Ovary (tissue), 9 donors: ENCODE results near the gene HPS6. TPM values are rescaled to one million over a fixed set of nuclear protein-coding genes. Genes with fewer than 3 reads are reported as not detected.
"Not testable (repeated sequence)": the region's sequence is repeated elsewhere in the genome, so short reads cannot be mapped to it uniquely, and the experiment has no call there.

Experiments used
- DNase-seq, 5 donors: peaks; one replicate each; pipeline ENCODE4 v3.0.0-alpha.2; 2019 to 2020
- H3K27ac ChIP-seq, 2 donors: fragments of 200-600 bp; one replicate each; pipeline versions ENCODE4 v1.5.1 to v1.8.0; 2019 to 2022
- H3K27me3 ChIP-seq: fragments of 200-600 bp; one replicate; pipeline ENCODE4 v1.8.0; 2022
- H3K36me3 ChIP-seq: fragments of 200-600 bp; sonication (generic); one replicate; pipeline ENCODE4 v1.5.1; 2019
- H3K4me1 ChIP-seq: one replicate; pipeline ENCODE4 v1.8.1; 2013; ENCODE audit warnings: mild to moderate bottlenecking, moderate library complexity; ENCODE audit not compliant: insufficient read depth
- H3K4me3 ChIP-seq: fragments of 200-600 bp; sonication (generic); one replicate; pipeline ENCODE4 v1.5.1; 2017
- H3K9me3 ChIP-seq, 2 donors: fragments of 200-600 bp in 1 of 2; sonication (generic) in 1 of 2; one replicate each; pipeline versions ENCODE4 v1.5.1 to v1.8.1; 2013 to 2019; ENCODE audit warnings: mild to moderate bottlenecking in 1 of 2, moderate library complexity in 1 of 2
- EP300 ChIP-seq: sonication (generic); formaldehyde crosslinking; IDR thresholded peaks from one replicate; pipeline ENCODE4 v1.6.1; 2017; ENCODE audit warnings: antibody characterized with exemption
- POLR2A ChIP-seq: fragments of 450-650 bp; IDR thresholded peaks from one replicate; pipeline ENCODE4 v1.6.1; 2017; ENCODE audit warnings: antibody characterized with exemption, mild to moderate bottlenecking, moderate library complexity
- WGBS, 3 donors: extraction: QIAGEN DNeasy Blood & Tissue Kit in 1 of 3; methylation state at CpG; one replicate each; pipeline versions ENCODE4 v1.1.5 to v1.1.7; 2013 to 2017; 5-methylcytosine and 5-hydroxymethylcytosine counted together
- intact Hi-C, 4 donors: fragments of 100-400 bp; cut with DNase I; formaldehyde crosslinking; loops; one replicate each; pipeline versions ENCODE4 v1.11.0 to v1.15.1; 2022 to 2023
- polyA plus RNA-seq, 2 donors: library from polyadenylated mRNA; stranded (reverse); fragments of 200-250 nt in 1 of 2; fragments of 350-450 nt in 1 of 2; fragmentation: Illumina TruSeq in 1 of 2; extraction: RNeasy Lipid Tissue Mini Kit (QIAGEN cat#74804) in 1 of 2; gene quantifications; one replicate each; pipeline ENCODE4 v1.2.3, GENCODE V29; 2013 to 2014
- total RNA-seq, 7 donors: library from RNA; depleted of rRNA in 2 of 7; stranded (reverse); fragments of >200 nt in 2 of 7; fragmentation: NEBNext Ultra II Directional in 3 of 7; extraction: Animal tissue kit (Norgen Biotek cat#: 25700) in 3 of 7; gene quantifications; one replicate each; pipeline versions ENCODE4 v1.1.0 to v1.2.4, GENCODE V29; 2016 to 2023
- TF ChIP-seq, protein P1 (sequence below), 3 donors: fragments of 450-650 bp in 2 of 3; fragments of 200-600 bp in 1 of 3; IDR thresholded peaks; one replicate each; pipeline versions ENCODE4 v1.5.1 to v1.8.0; 2016 to 2022; ENCODE audit warnings: antibody characterized with exemption in 3 of 3, mild to moderate bottlenecking in 1 of 3
- donor health status: DM: no; HTN: no; CAD: no; lungs with moderate emphysema.
- donor health status: DM: no; HTN: no; CAD: no.
- donor health status: Bipolar disorder and iron deficiency.
- donor health status: DM: yes; HTN: yes; CAD: no.
- donor health status: DM: no; HTN: no; CAD: no.
- donor health status: DM: yes; HTN: yes; CAD: no.

Gene HPS6
- total and polyA plus RNA-seq, 9 donors: 2.6 to 20.9 (median 15.3) TPM

DNA sequence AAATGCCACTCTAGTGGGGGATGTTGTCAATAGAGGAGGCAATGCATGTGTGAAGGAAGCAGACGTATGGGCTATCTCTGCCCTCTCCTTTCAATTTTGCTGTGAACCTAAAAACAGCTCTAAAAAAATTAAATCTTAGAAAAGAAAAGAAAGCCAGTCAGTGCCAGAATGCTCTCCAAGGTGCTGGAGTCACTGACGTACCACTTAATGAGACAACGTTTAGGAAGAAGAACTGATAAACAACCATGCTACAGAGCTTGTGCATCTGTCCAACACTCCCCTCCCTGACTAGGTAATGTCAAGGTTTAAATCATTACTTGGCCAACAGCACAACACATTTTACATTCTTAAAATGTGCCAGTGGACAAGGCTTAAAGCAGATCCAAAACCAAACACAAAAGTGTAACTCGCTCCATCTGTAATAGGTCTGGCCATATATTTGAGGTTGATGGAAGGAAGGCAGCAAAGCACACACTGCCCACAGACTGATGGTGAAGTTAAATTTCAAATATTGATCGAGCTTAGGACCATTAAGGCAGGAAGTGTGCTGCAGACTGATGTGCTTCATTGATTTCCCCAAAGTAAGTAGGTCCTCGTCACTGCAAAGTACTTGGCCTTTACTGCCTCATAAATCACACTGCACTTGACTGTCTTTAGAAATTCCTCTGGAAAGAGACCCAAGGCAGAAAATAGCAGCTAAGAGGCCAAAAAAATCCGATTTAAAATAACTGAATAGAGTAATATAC lies 24.7 kb upstream of the HPS6 start:
- Histone ChIP-seq H3K4me3 (no peak overlapping the region), H3K27ac (no peak overlapping the region), H3K36me3 (no peaks in the 10 kb centered on the region), H3K9me3 (no peaks in the 10 kb centered on the region), H3K4me1 (peaks cover 1% of the 10 kb centered on the region), H3K27me3 (no peaks in the 10 kb centered on the region)
- intact Hi-C loops: no loop called here
- 50 to 56% (median 55%) methylated on average over 7 of the region's 7 CpGs for WGBS, 3 donors
- TF ChIP-seq POLR2A (no peak), EP300 (no peak)
- TF ChIP-seq, protein P1, sequence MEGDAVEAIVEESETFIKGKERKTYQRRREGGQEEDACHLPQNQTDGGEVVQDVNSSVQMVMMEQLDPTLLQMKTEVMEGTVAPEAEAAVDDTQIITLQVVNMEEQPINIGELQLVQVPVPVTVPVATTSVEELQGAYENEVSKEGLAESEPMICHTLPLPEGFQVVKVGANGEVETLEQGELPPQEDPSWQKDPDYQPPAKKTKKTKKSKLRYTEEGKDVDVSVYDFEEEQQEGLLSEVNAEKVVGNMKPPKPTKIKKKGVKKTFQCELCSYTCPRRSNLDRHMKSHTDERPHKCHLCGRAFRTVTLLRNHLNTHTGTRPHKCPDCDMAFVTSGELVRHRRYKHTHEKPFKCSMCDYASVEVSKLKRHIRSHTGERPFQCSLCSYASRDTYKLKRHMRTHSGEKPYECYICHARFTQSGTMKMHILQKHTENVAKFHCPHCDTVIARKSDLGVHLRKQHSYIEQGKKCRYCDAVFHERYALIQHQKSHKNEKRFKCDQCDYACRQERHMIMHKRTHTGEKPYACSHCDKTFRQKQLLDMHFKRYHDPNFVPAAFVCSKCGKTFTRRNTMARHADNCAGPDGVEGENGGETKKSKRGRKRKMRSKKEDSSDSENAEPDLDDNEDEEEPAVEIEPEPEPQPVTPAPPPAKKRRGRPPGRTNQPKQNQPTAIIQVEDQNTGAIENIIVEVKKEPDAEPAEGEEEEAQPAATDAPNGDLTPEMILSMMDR (IDR thresholded peaks at IDR 0.05): no peak
- no peak for DNase-seq

DNA sequence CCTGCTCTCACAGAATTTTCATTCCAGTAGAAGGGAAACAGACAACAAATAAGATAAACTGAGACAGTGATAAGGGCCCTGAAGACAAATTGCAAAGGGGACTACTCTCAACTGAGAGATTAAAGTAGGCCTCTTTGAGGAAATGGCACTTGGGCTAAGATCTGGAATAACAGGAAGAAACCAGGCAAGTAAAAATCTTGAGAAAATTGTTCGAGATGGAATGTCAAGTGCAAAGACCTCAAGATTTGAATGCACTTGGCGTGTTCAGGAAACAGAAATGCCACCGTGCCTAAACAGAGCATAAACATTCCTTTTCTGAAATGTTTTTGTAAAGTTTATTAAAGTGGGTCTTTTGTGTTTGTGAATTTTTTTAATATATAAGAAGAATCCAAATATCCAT lies 19.9 kb upstream of the HPS6 start:
- 52 to 72% (median 69%) methylated on average over 3 of the region's 3 CpGs for WGBS, 3 donors
- intact Hi-C loops: no loop called here

DNA sequence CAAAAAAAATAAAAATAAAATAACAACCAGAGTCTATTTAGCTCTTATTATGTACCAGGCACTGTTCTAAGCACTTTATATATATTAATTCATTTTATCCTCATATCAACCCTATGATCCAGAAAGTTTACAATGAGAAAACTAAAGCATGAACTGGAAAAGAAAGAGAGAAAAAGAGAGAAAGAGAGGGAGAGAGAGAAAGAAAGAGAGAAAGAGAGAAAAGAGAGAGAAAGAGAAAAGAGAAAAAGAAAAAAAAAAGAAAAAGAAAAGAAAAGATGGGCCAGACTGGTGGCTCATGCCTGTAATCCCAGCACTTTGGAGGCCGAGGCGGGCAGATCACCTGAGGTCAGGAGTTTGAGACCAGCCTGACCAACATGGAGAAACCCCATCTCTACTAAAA lies 19.1 kb upstream of the HPS6 start:
- no peaks in the 10 kb centered on the region for H3K27me3 ChIP-seq
- DNase-seq: no peak
- H3K4me1 ChIP-seq: no peaks in the 10 kb centered on the region
- no peaks in the 10 kb centered on the region for H3K9me3 ChIP-seq
- H3K36me3 ChIP-seq: no peaks in the 10 kb centered on the region
- intact Hi-C loops: no loop called here
- 90 to 98% (median 98%) methylated on average over 2 of the region's 2 CpGs for WGBS, 3 donors
- H3K27ac ChIP-seq: no peak overlapping the region
- TF ChIP-seq POLR2A (no peak), EP300 (no peak)
- TF ChIP-seq, protein P1 (IDR thresholded peaks at IDR 0.05): no peak
- no peak overlapping the region for H3K4me3 ChIP-seq

More for the DNA sequence above, 19.9 kb upstream of the HPS6 start:
- H3K36me3 ChIP-seq: no peaks in the 10 kb centered on the region
- H3K4me3 ChIP-seq: no peak overlapping the region
- peaks cover 1% of the 10 kb centered on the region for H3K4me1 ChIP-seq
- no peak overlapping the region for H3K27ac ChIP-seq
- no peaks in the 10 kb centered on the region for H3K9me3 ChIP-seq
- TF ChIP-seq, protein P1 (IDR thresholded peaks at IDR 0.05): no peak
- TF ChIP-seq POLR2A (no peak), EP300 (no peak)
- no peak for DNase-seq
- no peaks in the 10 kb centered on the region for H3K27me3 ChIP-seq

DNA sequence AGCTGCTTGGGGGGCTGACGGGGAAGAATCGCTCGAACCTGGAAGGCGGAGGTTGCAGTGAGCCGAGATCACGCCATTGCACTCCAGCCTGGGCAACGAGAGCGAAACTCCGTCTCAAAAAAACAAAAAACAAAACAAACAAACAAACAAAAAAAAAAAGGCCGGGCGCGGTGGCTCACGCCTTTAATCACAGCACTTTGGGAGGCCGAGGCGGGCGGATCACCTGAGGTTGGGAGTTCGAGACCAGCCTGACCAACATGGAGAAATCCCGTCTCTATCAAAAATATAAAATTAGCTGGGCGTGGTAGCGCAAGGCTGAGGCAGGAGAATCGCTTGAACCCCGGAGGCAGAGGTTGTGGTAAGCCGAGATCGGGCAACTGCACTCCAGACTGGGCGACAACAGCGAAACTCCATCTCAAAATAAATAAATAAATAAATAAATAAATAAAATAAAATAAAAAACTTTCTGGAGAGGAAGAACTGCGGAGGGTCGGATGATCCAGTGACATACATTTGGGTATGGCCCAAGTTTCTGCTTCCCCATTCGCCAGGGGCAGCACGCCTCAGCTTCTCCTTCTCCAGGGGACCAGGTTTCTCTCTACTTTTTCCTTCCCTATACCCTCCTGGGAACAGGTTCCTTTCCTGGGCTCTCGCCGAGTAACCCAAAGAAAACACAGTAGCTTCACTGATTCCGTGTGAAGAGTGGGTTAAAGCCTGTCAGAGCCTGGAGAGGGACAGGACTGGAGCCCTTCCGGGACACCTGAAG lies 10.1 kb upstream of the HPS6 start:
- peak overlapping the region; percentile 86 for H3K4me3 ChIP-seq
- H3K9me3 ChIP-seq, H3K4me1 ChIP-seq, H3K36me3 ChIP-seq, H3K27me3 ChIP-seq, intact Hi-C loops: not testable (repeated sequence)
- peak in 1 of 5 donors; percentile 33 for DNase-seq
- 66 to 71% (median 68%) methylated on average over 34 of the region's 34 CpGs for WGBS, 3 donors
- peak overlapping the region; percentile 62 to 83 for H3K27ac ChIP-seq
